NCI-H226 (cell line): ENCODE data around the gene DPM3.
A peak's percentile ranks its signal among the peaks of the same experiment; 100 is the strongest.
"Not testable (repeated sequence)": the region's sequence is repeated elsewhere in the genome, so short reads cannot be mapped to it uniquely, and the experiment has no call there.

Experiments used
- DNase-seq: peaks from one replicate; pipeline ENCODE4 v3.0.0-alpha.2; 2015

Gene DPM3

GRCh38 chr1:155175281-155175926 is 35.1 kb upstream of the DPM3 start:
- no peak for DNase-seq

GRCh38 chr1:155174324-155175280 is 34.3 kb upstream of the DPM3 start:
- DNase-seq = no peak

GRCh38 chr1:155173478-155174323 is 33.4 kb upstream of the DPM3 start, which contains the start of gene TRIM46:
TRIM46 (plus strand) TSS chr1:155173849; CDS start chr1:155173967, 118 bp downstream.
- no peak for DNase-seq

- peak; percentile 90 for DNase-seq
Observed at GRCh38 chr1:155172732-155173477, 32.6 kb upstream of the DPM3 start, which contains the start of gene KRTCAP2. KRTCAP2 (minus strand) TSS chr1:155173304; CDS start chr1:155173224, 80 bp downstream.

- no peak for DNase-seq
Observed at GRCh38 chr1:155171836-155172731, 31.8 kb upstream of the DPM3 start.

- DNase-seq = no peak
Observed at GRCh38 chr1:155170806-155171205, 30.5 kb upstream of the DPM3 start.

- DNase-seq = no peak
Observed at GRCh38 chr1:155170101-155170785, 29.9 kb upstream of the DPM3 start.

GRCh38 chr1:155169541-155169940 is 29.2 kb upstream of the DPM3 start:
- DNase-seq = no peak

- no peak for DNase-seq
Observed at GRCh38 chr1:155168456-155169210, 28.3 kb upstream of the DPM3 start.

- DNase-seq = not testable (repeated sequence)
Observed at GRCh38 chr1:155168105-155168445, 27.7 kb upstream of the DPM3 start.

- DNase-seq = peak; percentile 66
Observed at GRCh38 chr1:155167166-155168104, 27.1 kb upstream of the DPM3 start.

- DNase-seq = no peak
Observed at GRCh38 chr1:155166471-155167165, 26.3 kb upstream of the DPM3 start.

GRCh38 chr1:155166051-155166470 is 25.7 kb upstream of the DPM3 start:
- no peak for DNase-seq

- DNase-seq = not testable (repeated sequence)
Observed at GRCh38 chr1:155164625-155165024, 24.3 kb upstream of the DPM3 start.

GRCh38 chr1:155163785-155164184 is 23.5 kb upstream of the DPM3 start:
- DNase-seq = not testable (repeated sequence)

- DNase-seq = not testable (repeated sequence)
Observed at GRCh38 chr1:155162631-155163030, 22.3 kb upstream of the DPM3 start.

GRCh38 chr1:155160128-155160527 is 19.8 kb upstream of the DPM3 start:
- no peak for DNase-seq

GRCh38 chr1:155158991-155159390 is 18.7 kb upstream of the DPM3 start:
- DNase-seq = no peak
